ENCODE results near the gene PITPNC1.

Gene PITPNC1

GRCh38 chr17:67519801-67520251, 142.7 kb downstream of the PITPNC1 start:
- DNase-seq: no peak

GRCh38 chr17:67520252-67520906, 143.3 kb downstream of the PITPNC1 start:
- peak; percentile 53 for DNase-seq

- peak; percentile 37 for DNase-seq
Observed at GRCh38 chr17:67520916-67521774, 144.1 kb downstream of the PITPNC1 start.

- DNase-seq: no peak
Observed at GRCh38 chr17:67521775-67522069, 144.6 kb downstream of the PITPNC1 start.

GRCh38 chr17:67523101-67523500, 146.0 kb downstream of the PITPNC1 start:
- DNase-seq: no peak

- DNase-seq: no peak
Observed at GRCh38 chr17:67525239-67526135, 148.4 kb downstream of the PITPNC1 start.

GRCh38 chr17:67526700-67527099, 149.6 kb downstream of the PITPNC1 start:
- DNase-seq: no peak

- peak; percentile 94 for DNase-seq
Observed at GRCh38 chr17:67528751-67529436, 151.8 kb downstream of the PITPNC1 start.

GRCh38 chr17:67531291-67531690, 154.2 kb downstream of the PITPNC1 start:
- DNase-seq: no peak

- no peak for DNase-seq
Observed at GRCh38 chr17:67532326-67532871, 155.3 kb downstream of the PITPNC1 start.

- no peak for DNase-seq
Observed at GRCh38 chr17:67534941-67535340, 157.9 kb downstream of the PITPNC1 start.

- no peak for DNase-seq
Observed at GRCh38 chr17:67542219-67543114, 165.4 kb downstream of the PITPNC1 start.

GRCh38 chr17:67544364-67544955, 167.4 kb downstream of the PITPNC1 start:
- DNase-seq: no peak

GRCh38 chr17:67546578-67547527, 169.8 kb downstream of the PITPNC1 start:
- no peak for DNase-seq

GRCh38 chr17:67548693-67549092, 171.6 kb downstream of the PITPNC1 start:
- DNase-seq: no peak

- DNase-seq: no peak
Observed at GRCh38 chr17:67549820-67550219, 172.7 kb downstream of the PITPNC1 start.

GRCh38 chr17:67554634-67555033, 177.6 kb downstream of the PITPNC1 start:
- no peak for DNase-seq

GRCh38 chr17:67555855-67556254, 178.8 kb downstream of the PITPNC1 start:
- no peak for DNase-seq

GRCh38 chr17:67557052-67557845, 180.2 kb downstream of the PITPNC1 start:
- DNase-seq: no peak
